GM21723 (cell line): ENCODE results near the gene CCDC121.
"Not testable (repeated sequence)": the region's sequence is repeated elsewhere in the genome, so short reads cannot be mapped to it uniquely, and the experiment has no call there.

Source experiments
- ATAC-seq: cut with Tn5 transposase; IDR thresholded peaks from one replicate; pipeline ENCODE4 v1.9.1; 2021; ENCODE audit warnings: mild to moderate bottlenecking, moderate library complexity; ENCODE audit not compliant: unreplicated experiment

CCDC121 gene

DNA sequence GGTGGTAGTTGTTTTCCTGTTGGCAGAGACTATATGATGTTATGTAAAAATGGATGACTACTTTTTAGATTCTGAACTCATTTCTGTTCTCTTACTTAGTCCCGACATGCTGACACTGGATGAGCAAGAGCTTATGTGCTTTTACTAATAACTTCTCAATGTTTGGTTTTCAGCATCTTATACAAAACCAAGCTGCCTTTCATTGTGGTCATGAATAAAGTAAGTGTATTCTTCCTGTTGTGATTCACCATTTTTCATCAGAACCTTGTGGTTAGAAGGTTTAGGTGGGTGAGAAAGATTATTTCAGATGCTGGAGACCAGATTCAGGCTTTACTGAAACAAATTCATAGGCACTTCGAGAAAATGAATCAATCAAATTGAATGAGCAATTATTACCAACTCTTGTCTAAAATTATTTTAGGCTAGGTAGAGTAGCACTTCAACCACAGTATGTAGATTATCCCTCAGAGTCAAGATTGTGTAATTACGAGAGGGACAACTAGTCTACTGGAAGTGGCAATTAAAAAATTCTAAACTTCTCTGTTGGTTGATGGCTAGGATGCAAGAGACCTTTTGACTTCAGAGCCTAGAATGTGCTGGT lies 9.3 kb upstream of the CCDC121 start:
- ATAC-seq = no peak

DNA sequence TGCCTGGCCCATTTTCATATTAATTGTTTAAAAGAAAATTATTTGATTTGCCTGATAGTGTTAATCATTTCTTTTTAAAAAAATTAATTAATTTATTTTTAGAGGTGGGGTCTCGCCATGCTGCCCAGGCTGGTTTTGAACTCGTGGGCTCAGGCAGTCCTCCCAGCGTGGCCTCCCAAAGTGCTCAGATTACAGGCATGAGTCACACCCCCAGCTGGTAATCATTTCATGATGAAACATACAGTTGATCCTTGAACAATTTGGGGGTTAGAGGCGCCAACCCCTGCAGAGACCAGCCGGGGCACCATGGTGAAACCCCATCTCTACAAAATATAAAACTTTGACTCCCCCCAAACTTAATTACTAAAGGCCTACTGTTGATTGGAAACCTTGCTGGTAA lies 8.0 kb upstream of the CCDC121 start:
- no peak for ATAC-seq

DNA sequence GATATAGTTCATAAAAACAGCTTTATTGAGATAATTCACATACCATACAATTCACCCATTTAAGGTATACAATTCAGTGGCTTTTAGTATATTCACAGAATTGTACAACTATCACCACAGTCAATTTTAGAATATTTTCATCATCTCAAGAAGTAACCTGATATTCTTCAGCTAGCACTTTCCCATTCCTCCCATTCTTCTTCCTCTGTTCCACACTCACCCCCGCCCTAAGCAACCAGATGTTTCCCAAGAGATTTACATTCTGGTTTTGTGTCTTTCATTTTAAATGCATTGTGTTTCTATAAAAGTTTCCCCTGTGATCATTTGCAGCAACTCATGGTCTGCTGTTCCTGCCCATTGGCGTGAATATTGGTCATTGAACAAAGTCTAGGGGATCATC lies 5.5 kb upstream of the CCDC121 start:
- no peak for ATAC-seq

- not testable (repeated sequence) for ATAC-seq
Measured at GRCh38 chr2:27630257-27630656, 1.4 kb upstream of the CCDC121 start.

- ATAC-seq = peak; percentile 37
Measured at GRCh38 chr2:27627963-27628766, 647 bp downstream of the CCDC121 start.

- ATAC-seq = not testable (repeated sequence)
Measured at GRCh38 chr2:27626921-27627320, 1.9 kb downstream of the CCDC121 start.

GRCh38 chr2:27626323-27626722 lies 2.5 kb downstream of the CCDC121 start:
- ATAC-seq = not testable (repeated sequence)

- no peak for ATAC-seq
Measured at GRCh38 chr2:27624943-27625342, 3.9 kb downstream of the CCDC121 start.

GRCh38 chr2:27622921-27623384 lies 5.9 kb downstream of the CCDC121 start:
- no peak for ATAC-seq

DNA sequence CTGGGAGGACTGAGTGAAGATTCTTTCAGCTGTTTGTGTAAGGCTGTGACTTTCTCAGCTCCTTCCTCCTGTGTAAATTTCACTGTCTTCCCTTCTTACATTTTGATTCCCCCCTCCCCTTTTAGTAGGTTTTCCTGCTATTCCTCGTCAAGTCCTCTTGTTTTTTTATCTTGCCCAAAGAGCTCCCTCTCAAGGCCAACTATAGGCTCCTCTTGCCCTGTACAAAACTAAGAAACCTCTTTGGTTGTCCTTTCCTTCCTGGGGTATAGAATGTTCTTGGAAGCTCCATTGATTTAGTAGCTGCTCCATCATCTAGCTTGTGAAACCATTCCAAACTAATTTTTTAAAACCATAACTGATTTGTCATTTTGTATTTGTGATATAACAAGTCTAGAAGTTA lies 7.3 kb downstream of the CCDC121 start:
- no peak for ATAC-seq

GRCh38 chr2:27615316-27615715 lies 13.5 kb downstream of the CCDC121 start:
- ATAC-seq = no peak

DNA sequence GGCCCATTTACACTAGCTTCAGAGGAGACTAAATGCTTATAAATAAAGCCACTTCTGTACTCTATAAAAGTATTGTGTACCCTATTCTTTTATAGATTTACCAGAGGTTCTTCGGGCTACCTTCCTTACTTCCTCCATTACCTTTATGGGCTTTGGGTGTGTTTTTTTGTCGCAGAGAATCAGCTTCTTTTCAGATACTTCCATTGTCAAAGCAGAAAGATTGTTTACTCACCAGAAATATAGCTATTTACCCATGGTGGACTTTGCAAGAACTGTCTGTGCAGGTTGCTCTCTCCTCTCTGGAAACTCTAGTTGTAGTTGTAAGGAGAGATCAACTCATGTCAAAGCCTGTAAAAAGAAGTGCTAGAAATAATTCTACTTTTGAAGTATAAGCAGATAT lies 14.8 kb downstream of the CCDC121 start:
- no peak for ATAC-seq

- ATAC-seq = no peak
Measured at GRCh38 chr2:27606611-27607010, 22.2 kb downstream of the CCDC121 start.

- no peak for ATAC-seq
Measured at GRCh38 chr2:27596627-27597026, 32.2 kb downstream of the CCDC121 start.

DNA sequence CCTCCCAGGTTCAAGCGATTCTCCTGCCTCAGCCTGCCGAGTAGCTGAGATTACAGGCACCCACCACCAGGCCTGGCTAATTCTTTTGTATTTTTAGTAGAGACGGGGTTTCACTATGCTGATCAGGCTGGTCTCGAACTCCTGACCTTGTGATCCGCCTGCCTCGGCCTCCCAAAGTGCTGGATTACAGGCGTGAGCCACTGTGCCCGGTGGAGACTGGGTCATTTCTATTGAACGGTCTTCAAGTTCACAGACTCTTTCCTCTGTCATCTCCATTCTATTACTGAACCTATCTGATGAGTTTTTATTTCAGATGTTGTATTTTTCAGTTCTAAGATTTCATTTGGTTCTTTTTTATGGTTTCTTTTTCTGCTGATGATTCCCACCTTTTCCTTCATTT lies 33.4 kb downstream of the CCDC121 start:
- not testable (repeated sequence) for ATAC-seq

GRCh38 chr2:27594020-27594703 lies 34.6 kb downstream of the CCDC121 start:
- ATAC-seq = not testable (repeated sequence)

- ATAC-seq = no peak
Measured at GRCh38 chr2:27593240-27593639, 35.6 kb downstream of the CCDC121 start.

DNA sequence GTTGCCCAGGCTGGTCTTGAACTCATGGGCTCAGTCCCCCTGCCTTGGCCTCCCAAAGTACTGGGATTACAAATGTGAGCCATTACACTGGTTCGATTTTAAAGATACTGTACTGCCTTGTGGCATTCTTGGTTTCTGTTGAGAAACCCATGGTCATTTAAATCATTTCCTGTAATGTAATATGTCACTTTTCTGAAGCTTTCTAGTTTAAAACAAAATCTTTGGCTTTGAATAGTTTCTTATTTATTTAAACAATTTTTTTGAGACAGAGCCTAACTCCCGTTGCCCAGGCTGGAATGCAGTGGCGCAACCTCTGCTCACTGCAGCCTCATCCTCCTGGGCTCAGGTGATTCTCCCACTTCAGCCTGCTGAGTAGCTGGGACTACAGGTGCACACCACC lies 37.1 kb downstream of the CCDC121 start:
- ATAC-seq = no peak

DNA sequence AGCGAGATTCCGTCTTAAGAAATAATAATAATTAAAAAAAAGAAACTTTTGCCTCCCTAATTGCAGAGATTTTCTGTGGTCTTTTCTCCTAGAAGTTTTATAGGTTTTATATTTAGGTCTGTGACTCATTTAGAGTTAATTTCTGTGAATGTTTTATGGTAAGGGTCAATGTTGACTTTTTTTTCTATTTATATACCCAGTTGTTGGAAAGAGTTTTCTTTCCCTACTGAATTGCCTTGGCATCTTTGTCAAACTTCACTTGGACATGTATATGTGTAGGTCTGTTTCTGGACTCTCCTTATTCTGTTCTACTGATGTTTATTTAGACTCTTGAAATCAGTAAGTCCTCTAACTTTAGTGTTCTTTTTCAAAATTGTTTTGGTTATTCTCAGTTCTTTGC lies 40.5 kb downstream of the CCDC121 start:
- ATAC-seq = no peak

DNA sequence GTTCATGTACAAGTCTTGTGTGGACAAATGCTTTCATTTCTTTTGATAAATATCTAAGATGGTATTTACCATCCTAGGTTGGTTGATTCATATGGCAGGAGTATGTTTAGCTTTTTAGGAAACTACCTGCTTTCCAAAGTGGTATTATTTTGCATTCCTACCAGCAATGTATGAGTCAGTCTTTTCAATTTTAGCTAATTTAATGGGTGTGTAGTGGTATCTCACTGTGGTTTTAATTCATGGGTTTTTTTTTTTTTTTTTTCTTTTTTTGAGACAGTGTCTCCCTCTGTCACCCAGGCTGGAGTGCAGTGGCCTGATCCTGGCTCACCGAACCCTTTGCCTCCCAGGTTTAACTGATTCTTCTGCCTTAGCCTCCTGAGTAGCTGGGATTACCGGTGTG lies 41.8 kb downstream of the CCDC121 start:
- no peak for ATAC-seq

DNA sequence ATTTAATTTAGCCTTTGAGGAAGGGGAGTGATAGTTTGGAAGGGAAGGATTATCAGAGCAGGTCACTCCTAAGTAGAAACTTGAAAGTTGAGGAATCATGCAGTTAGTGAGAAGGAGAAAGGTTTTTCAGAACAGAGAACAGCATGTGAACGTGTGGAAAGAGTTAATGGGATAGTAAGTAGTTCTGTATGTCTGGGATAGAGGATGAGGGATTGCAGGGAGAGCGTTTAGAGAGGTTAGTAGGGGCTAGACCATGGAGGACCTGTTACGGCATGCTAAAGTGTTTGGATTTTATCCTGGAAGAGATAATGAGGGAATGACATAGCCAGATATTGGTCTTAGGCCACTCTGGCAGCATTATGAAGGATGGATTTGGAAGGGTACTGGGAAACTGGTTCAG lies 44.2 kb downstream of the CCDC121 start:
- ATAC-seq = no peak

GRCh38 chr2:27583390-27583915 lies 45.4 kb downstream of the CCDC121 start:
- peak; percentile 4 for ATAC-seq
